Left lung (tissue), 10 donors: ENCODE data around the gene SSH3. TPM values are rescaled to one million over a fixed set of nuclear protein-coding genes. Genes with fewer than 3 reads are reported as not detected.

Experiments used
- ATAC-seq: fragments of 200-7000 bp; cut with Tn5 transposase; one replicate; pipeline ENCODE4 v1.9.1; 2020; ENCODE audit warnings: moderate library complexity
- DNase-seq, 4 donors: peaks; one replicate each; pipeline ENCODE4 v3.0.0-alpha.2; 2013 to 2020
- H3K27ac ChIP-seq, 2 donors: fragments of 200-600 bp; sonication (generic) in 1 of 2; one replicate each; pipeline versions ENCODE4 v1.5.0 to v1.8.0; 2020 to 2021
- H3K27me3 ChIP-seq, 2 donors: fragments of 200-600 bp; sonication (generic) in 1 of 2; one replicate each; pipeline versions ENCODE4 v1.5.0 to v1.8.0; 2020 to 2021
- H3K36me3 ChIP-seq, 2 donors: fragments of 200-600 bp; sonication (generic) in 1 of 2; one replicate each; pipeline versions ENCODE4 v1.5.0 to v1.8.0; 2020 to 2021
- H3K4me1 ChIP-seq, 2 donors: fragments of 200-600 bp; one replicate each; pipeline ENCODE4 v1.8.0; 2021
- H3K4me3 ChIP-seq, 2 donors: fragments of 200-600 bp; sonication (generic) in 1 of 2; one replicate each; pipeline versions ENCODE4 v1.5.0 to v1.8.0; 2020 to 2021; ENCODE audit warnings: mild to moderate bottlenecking in 1 of 2
- H3K9me3 ChIP-seq, 2 donors: fragments of 200-600 bp; sonication (generic) in 1 of 2; one replicate each; pipeline versions ENCODE4 v1.5.0 to v1.8.0; 2020 to 2021
- intact Hi-C, 2 donors: fragments of 100-400 bp; cut with DNase I; formaldehyde crosslinking; loops; one replicate each; pipeline versions ENCODE4 v1.11.2 to v1.14.2; 2022
- polyA plus RNA-seq, 6 donors: library from polyadenylated mRNA; unstranded; fragments of 120-200 nt; gene quantifications; one replicate each; pipeline ENCODE4 v1.2.1, GENCODE V29; 2013; ENCODE audit not compliant: insufficient read length in 6 of 6
- total RNA-seq, 2 donors: library from RNA; stranded (reverse); fragmentation: NEBNext Ultra II Directional; extraction: Animal tissue kit (Norgen Biotek cat#: 25700); gene quantifications; one replicate each; pipeline ENCODE4 v1.2.1, GENCODE V29; 2021
- TF ChIP-seq, protein P1 (sequence below), 2 donors: fragments of 200-600 bp; sonication (generic) in 1 of 2; IDR thresholded peaks; one replicate each; pipeline versions ENCODE4 v1.5.0 to v1.8.0; 2021; ENCODE audit warnings: antibody characterized with exemption in 2 of 2
- donor health status: DM: no; HTN: yes; CAD: no.
- donor health status: DM: no; HTN: no; CAD: no.

SSH3 gene
- total and polyA plus RNA-seq, 8 donors: 23.0 to 44.9 (median 29.5) TPM

DNA sequence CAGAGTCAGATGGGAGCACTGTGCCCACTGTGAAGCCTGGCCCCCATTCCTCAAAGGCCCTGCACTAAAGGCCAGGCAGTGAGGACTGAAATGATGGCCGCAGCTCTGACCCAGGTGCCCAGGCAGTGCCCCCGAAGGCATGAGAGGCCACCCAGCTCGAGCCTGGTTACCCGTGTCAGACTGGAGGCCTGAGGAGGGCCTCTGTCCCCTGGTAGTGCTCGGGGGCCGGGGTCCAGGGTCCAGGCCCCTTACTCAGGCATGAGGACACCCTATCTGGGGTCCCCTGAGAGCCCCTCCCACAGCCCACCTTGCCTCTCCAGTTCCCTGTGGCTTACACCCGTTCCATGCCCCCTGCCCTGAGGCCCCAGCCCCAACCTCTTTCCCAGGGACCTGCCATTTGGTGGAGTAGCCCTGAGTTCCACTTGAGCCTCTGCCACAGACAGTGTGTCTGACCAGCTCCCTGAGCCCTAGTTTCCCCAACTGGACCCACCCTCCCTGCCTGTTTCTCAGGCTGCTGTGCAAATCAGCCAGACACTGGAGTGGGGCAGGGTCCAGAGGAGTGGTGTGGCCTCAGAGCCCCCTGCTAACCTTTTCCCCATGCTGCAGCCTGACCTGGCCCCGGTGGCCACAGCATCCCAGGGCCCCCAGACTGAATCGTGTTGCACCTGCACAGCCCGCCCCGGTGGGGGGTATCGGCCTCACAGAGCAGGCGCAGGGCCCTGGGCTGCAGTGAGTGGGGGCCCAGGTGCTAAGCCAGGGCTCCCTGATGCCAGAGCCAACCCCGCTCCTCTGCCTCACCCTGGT lies 25.0 kb upstream of the SSH3 start:
- no peaks in the 10 kb centered on the region for H3K27me3 ChIP-seq
- ATAC-seq: no peak
- H3K27ac ChIP-seq: peak overlapping the region; percentile 95 to 100
- H3K4me1 ChIP-seq: peaks cover 42 to 100% of the 10 kb centered on the region in 2 donors
- H3K4me3 ChIP-seq: peak overlapping the region in 1 of 2 donors; percentile 30
- no peaks in the 10 kb centered on the region for H3K9me3 ChIP-seq
- TF ChIP-seq, protein P1, sequence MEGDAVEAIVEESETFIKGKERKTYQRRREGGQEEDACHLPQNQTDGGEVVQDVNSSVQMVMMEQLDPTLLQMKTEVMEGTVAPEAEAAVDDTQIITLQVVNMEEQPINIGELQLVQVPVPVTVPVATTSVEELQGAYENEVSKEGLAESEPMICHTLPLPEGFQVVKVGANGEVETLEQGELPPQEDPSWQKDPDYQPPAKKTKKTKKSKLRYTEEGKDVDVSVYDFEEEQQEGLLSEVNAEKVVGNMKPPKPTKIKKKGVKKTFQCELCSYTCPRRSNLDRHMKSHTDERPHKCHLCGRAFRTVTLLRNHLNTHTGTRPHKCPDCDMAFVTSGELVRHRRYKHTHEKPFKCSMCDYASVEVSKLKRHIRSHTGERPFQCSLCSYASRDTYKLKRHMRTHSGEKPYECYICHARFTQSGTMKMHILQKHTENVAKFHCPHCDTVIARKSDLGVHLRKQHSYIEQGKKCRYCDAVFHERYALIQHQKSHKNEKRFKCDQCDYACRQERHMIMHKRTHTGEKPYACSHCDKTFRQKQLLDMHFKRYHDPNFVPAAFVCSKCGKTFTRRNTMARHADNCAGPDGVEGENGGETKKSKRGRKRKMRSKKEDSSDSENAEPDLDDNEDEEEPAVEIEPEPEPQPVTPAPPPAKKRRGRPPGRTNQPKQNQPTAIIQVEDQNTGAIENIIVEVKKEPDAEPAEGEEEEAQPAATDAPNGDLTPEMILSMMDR (IDR thresholded peaks at IDR 0.05): no peak
- intact Hi-C loops: no loop called here
- peaks cover 0 to 59% of the 10 kb centered on the region in 2 donors for H3K36me3 ChIP-seq
- peak in 2 of 4 donors; percentile 31 to 79 for DNase-seq

DNA sequence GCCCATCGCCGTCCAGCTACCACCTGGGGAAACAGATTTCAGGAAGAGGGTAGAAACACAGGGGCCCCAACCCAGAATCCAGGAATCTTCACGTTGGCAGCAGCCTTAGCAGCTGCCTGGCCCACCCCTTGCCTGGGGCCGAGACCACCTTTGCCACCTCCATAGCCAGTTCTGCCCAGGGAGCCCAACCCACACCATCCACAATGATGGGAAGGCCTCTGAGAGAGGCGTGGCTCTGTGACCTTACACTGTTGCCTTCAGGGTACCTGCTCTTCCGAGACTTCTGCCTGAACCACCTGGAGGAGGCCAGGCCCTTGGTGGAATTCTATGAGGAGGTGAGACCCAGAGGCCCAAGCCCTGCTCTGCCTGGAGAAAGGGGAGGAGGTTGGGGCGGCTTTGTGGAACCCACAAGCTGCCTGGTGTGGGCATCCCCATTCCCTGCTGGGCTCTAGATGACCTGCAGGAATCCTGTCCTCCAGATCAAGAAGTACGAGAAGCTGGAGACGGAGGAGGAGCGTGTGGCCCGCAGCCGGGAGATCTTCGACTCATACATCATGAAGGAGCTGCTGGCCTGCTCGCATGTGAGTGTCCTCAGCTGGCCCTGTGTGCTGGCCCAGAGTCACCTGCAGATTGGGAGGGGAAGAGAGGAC lies 24.3 kb upstream of the SSH3 start:
- Histone ChIP-seq H3K4me1 (peaks cover 42 to 99% of the 10 kb centered on the region in 2 donors), H3K27me3 (no peaks in the 10 kb centered on the region), H3K36me3 (peaks cover 0 to 67% of the 10 kb centered on the region in 2 donors), H3K9me3 (no peaks in the 10 kb centered on the region), H3K4me3 (no peak overlapping the region), H3K27ac (peak overlapping the region in 1 of 2 donors; percentile 100)
- ATAC-seq (no peak), DNase-seq (peak in 2 of 4 donors; percentile 34 to 54)
- TF ChIP-seq, protein P1 (IDR thresholded peaks at IDR 0.05): no peak
- intact Hi-C loops: no loop called here

DNA sequence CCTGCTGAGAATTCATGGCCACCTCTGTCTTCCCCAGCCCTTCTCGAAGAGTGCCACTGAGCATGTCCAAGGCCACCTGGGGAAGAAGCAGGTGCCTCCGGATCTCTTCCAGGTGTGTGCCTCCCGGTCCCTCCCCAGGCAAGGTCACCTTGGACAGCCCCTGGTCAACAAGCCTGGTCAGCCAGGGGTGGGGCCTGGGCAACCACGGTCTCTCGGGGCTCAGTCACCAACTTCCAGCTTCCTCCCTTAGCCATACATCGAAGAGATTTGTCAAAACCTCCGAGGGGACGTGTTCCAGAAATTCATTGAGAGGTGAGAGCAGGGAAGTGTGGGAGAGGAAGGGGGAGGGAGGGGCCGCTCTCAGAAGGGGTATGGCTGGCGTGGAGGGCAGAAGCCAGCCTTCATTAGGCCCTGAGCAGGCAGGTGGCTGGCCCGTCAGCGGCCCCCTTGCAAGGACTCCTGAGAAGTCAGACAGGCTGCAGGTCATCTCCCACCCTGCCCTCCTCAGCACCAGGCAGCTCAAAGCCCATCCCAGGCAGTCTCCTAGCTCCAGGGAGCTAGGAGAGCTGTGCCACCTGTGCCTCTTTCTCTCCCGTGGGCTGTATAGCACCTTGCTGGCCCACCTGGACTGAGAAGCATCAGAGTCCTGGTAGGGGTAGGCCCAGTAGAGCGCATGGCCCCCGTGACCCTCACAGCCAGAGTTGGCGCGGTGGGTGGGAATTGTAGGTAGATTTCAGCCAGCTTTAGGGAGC lies 23.6 kb upstream of the SSH3 start:
- peaks cover 38 to 99% of the 10 kb centered on the region in 2 donors for H3K4me1 ChIP-seq
- H3K9me3 ChIP-seq: no peaks in the 10 kb centered on the region
- TF ChIP-seq, protein P1 (IDR thresholded peaks at IDR 0.05): no peak

DNA sequence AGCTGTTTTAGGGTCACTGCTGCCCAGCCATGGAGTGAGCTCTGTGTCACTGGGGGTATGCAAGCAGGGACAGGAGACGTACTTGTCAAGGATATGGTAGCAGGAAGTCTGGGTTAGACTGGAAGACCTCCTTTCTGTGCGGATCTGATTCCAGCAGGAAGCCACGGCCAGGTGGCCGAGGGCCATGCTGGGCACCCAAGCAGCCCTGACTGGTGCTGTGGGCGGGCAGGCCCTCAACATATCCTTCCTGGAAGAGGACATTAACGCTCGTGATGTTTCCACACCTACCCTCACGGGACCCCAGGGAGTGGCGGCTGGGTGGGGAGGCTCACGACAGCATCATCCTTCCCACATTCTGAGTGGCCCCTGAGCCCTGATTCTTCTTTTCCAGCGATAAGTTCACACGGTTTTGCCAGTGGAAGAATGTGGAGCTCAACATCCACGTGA lies 23.0 kb upstream of the SSH3 start:
- intact Hi-C loops: no loop called here
- Histone ChIP-seq H3K9me3 (no peaks in the 10 kb centered on the region), H3K4me1 (peaks cover 32 to 99% of the 10 kb centered on the region in 2 donors), H3K4me3 (no peak overlapping the region), H3K27ac (peak overlapping the region in 1 of 2 donors; percentile 100), H3K27me3 (no peaks in the 10 kb centered on the region), H3K36me3 (peaks cover 0 to 74% of the 10 kb centered on the region in 2 donors)
- TF ChIP-seq, protein P1 (IDR thresholded peaks at IDR 0.05): no peak
- ATAC-seq: no peak
- peak in 2 of 4 donors; percentile 20 to 63 for DNase-seq

More for the DNA sequence above, 23.6 kb upstream of the SSH3 start:
- Histone ChIP-seq H3K27ac (peak overlapping the region in 1 of 2 donors; percentile 100), H3K27me3 (no peaks in the 10 kb centered on the region), H3K4me3 (no peak overlapping the region), H3K36me3 (peaks cover 0 to 71% of the 10 kb centered on the region in 2 donors)
- intact Hi-C loops: no loop called here
- peak in 2 of 4 donors; percentile 25 to 66 for DNase-seq
- no peak for ATAC-seq
